ENCODE measurements around the gene GJC2.

GJC2 gene

DNA sequence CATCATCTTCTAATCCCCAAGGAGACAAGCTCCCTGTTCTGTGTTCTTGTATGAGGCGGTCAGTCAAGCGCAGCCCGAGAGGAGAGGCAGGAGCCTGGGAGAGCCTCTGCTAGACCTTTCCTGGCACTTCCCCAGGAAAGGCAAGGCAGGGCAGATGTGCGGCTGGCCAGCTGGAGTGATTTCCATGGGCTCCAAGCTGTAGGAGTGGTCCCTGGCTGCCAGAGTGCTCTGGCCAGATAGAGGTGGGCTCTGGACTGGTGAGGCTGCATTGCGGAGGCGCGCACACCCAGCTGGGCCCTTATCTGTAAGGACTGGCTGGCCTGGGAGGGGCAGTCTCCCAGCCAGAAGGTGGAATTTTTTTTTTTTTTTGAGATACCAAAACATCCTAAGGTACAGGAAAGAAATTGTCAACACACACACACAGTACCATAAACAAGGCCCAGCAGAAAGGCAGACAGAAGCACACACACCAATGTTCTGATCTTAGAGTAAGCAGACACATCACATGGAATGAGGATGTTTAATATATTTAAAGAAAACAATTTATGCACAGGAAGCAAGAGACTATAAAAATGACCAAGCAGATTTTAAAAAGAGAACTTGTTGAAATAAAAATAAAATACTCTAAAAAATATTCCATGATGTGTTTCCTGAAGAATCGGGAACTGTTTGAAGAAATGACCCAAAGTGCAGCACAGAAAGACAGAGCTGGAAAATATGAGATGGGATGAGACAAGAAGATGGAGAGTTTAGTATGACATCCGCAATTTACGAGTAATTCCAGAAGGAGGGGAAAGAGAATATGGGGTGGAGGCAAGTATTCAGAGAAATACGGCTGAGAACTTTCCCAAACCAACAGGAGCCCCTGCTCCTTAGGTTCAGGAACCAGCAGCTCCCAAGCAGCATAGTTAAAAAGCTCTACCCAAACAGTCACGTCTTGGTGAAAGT is 29.3 kb downstream of the GJC2 start:
- H3K4me3 ChIP-seq (replicated peaks in 1 of 2; ENCODE audit: low read depth in 2 of 2, low read length in 2 of 2): no peak overlapping the region
- no peak for TF ChIP-seq CTCF (IDR thresholded peaks at IDR 0.05; ENCODE audit: low read depth, low read length)
- no peak for DNase-seq (ENCODE audit: low read depth in 2 of 2)

GRCh38 chr1:228180271-228180958 is 30.7 kb downstream of the GJC2 start:
- H3K4me3 ChIP-seq (replicated peaks in 1 of 2; ENCODE audit: low read depth in 2 of 2, low read length in 2 of 2): no peak overlapping the region
- no peak for DNase-seq (ENCODE audit: low read depth in 2 of 2)
- peak; percentile 26 for TF ChIP-seq CTCF (IDR thresholded peaks at IDR 0.05; ENCODE audit: low read depth, low read length)

DNA sequence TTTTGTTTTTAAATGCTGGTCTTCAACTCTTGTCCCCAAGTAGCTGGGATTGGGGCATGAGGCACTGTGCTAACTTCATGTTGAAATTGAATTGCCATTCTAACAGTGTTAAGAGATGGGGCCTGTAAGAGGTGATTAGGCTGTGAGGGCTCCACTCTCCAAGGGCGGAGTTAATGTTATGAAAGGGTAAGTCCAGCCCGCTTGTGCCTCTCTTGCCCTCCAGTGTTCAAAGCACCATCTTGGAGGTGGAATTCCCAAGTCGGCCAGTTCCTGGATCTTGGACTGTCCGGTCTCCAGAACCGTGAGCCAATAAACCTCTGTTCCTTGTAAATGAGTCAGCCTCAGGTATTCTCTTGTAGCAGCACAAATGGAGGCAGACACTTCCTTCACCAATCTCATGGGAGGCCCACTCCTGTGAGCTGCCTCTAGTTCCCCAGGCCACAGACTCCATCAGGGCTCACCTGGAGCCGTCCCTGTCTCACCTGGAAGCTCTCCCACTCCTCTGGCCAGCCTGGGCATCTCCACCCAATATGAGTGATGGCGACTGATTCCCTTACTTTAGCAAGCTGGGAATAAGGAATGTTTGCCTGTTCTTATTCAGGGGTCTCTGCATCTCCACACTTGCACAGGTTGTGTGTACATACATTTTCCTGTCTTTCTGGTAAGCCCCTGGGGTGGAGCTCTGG is 31.4 kb downstream of the GJC2 start:
- H3K4me3 ChIP-seq (replicated peaks in 1 of 2; ENCODE audit: low read depth in 2 of 2, low read length in 2 of 2): no peak overlapping the region
- no peak for TF ChIP-seq CTCF (IDR thresholded peaks at IDR 0.05; ENCODE audit: low read depth, low read length)
- DNase-seq (ENCODE audit: low read depth in 2 of 2): no peak

- no peak for TF ChIP-seq CTCF (IDR thresholded peaks at IDR 0.05; ENCODE audit: low read depth, low read length)
- H3K4me3 ChIP-seq (replicated peaks in 1 of 2; ENCODE audit: low read depth in 2 of 2, low read length in 2 of 2): no peak overlapping the region
- DNase-seq (ENCODE audit: low read depth in 2 of 2): no peak
These were observed 31.9 kb downstream of the GJC2 start for GRCh38 chr1:228181645-228182034.

DNA sequence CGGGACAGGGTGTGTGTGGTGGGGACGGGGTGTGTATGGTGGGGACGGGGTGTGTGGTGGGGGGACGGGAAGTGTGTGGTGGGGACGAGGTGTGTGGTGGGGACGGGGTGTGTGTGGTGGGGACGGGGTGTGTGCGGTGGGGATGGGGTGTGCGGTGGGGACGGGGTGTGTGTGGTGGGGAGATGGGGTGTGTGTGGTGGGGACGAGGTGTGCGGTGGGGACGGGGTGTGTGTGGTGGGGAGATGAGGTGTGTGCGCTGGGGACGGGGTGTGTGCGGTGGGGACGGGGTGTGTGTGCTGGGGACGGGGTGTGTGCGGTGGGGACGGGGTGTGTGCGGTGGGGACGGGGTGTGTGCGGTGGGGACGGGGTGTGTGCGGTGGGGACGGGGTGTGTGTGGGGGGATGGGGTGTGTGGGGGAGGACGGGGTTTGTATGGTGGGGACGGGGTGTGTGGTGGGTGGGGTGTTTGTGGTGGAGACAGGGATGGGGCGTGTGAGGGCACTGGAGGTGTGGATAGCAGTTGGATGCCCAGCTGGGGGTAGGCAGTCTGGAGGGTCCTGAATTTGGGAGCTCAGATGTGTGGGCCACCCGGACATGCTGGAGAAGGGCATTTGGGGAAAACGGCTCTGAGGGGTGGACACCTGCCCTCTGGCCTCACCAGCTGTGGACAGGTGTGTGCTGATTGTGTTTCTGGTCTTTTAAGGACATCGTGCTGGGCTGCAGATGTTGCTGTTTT is 32.7 kb downstream of the GJC2 start:
- no peak for TF ChIP-seq CTCF (IDR thresholded peaks at IDR 0.05; ENCODE audit: low read depth, low read length)
- no peak overlapping the region for H3K4me3 ChIP-seq (replicated peaks in 1 of 2; ENCODE audit: low read depth in 2 of 2, low read length in 2 of 2)
- DNase-seq (ENCODE audit: low read depth in 2 of 2): no peak

DNA sequence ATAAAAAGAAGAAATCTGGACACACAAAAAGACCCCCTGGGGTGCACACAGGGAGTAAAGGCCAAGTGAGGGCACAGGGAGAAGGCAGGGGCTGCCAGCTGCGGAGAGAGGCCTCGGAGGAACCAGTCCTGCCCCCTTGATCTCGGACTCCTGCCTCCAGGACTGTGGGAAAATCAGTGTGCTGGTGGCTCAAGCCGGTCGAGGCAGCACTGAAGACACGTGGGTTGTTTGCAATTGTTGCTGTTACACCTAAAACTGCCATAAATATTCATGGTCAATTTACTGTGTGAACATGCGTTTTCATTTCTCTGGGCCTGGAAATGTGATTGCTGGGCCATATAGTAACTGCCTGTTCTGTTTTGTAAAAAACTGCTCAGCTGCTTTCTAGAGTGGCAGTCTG is 34.4 kb downstream of the GJC2 start:
- TF ChIP-seq CTCF (IDR thresholded peaks at IDR 0.05; ENCODE audit: low read depth, low read length): no peak
- DNase-seq (ENCODE audit: low read depth in 2 of 2): no peak
- H3K4me3 ChIP-seq (replicated peaks in 1 of 2; ENCODE audit: low read depth in 2 of 2, low read length in 2 of 2): no peak overlapping the region

Measured in cardiac fibroblast (primary cell).